Measurements from ENCODE around the gene PCBD2. TPM values are rescaled to one million over a fixed set of nuclear protein-coding genes. Genes with fewer than 3 reads are reported as not detected.
"Not testable (repeated sequence)": the region's sequence is repeated elsewhere in the genome, so short reads cannot be mapped to it uniquely, and the experiment has no call there.

Gene PCBD2
- total RNA-seq, 1 experiment from 2014 or later: 10.9 TPM

GRCh38 chr5:134906811-134907210 is 1.9 kb downstream of the PCBD2 start:
- H3K4me3 ChIP-seq (replicated peaks in 1 of 2; ENCODE audit: low read depth in 1 of 2, low read length in 2 of 2): peak overlapping the region; percentile 66 to 86
- no peaks in the 10 kb centered on the region for H3K9me2 ChIP-seq (ENCODE audit: insufficient read depth)
- ChIA-PET POLR2A (interaction anchor here (1.1 kb wide), 1 partner anchor 169 kb away, joined by 4 read pairs; the partner anchor contains the start of gene CAMLG), RAD21 (ENCODE audit: low non-redundant PET in 1 of 2, low total read pairs in 2 of 2, uncharacterized antibody in 2 of 2, unreplicated experiment in 2 of 2) (interaction anchor here in 1 of 2 experiments (0.6 kb wide), 1 partner anchor 9 kb away, joined by 3 read pairs; no protein-coding TSS in a partner anchor), CTCF (interaction anchor here (0.6 to 3.2 kb wide), 10 partner anchors 11 to 426 kb away, joined by 3 to 22 read pairs (median 3); partner anchors contain the start of gene CAMLG)
- H3K27me3 ChIP-seq (ENCODE audit: insufficient read depth, low read length): no peaks in the 10 kb centered on the region
- peak overlapping the region; percentile 99 for H3K27ac ChIP-seq (ENCODE audit: low read depth, low read length)
- H3K36me3 ChIP-seq (ENCODE audit: control insufficient read depth in 1 of 2, insufficient read depth in 2 of 2, low read length in 2 of 2): peaks cover 2 to 15% of the 10 kb centered on the region in 2 experiments; a peak in 3 of 4 replicates
- H4K20me1 ChIP-seq (ENCODE audit: insufficient read depth): no peaks in the 10 kb centered on the region
- peak overlapping the region; percentile 97 for H3K9ac ChIP-seq (ENCODE audit: low read length)
- H3K9me3 ChIP-seq (ENCODE audit: control insufficient read depth in 1 of 2, insufficient read depth in 1 of 2, low read depth in 1 of 2, low read length in 2 of 2): no peaks in the 10 kb centered on the region
- BruUV-seq (replicated peaks): no TSS peak
- H3K4me2 ChIP-seq (ENCODE audit: low read length): peak overlapping the region; percentile 96
- ATAC-seq (no peak), DNase-seq (ENCODE audit: low read depth, low spot score) (peak; percentile 6)
- TF ChIP-seq ZBTB33 (IDR thresholded peaks at IDR 0.05; ENCODE audit: extremely low read depth, insufficient replicate concordance, low read length): no peak
- peak; percentile 50 for TF ChIP-seq TCF7L2 (IDR thresholded peaks at IDR 0.05; ENCODE audit: borderline replicate concordance, extremely low read depth, insufficient read depth, insufficient read length)
- no peak for TF ChIP-seq CBX3 (IDR thresholded peaks at IDR 0.05; ENCODE audit: low read depth)
- intact Hi-C loops (cut with micrococcal nuclease): loop anchor here (10.0 kb wide), 1 partner anchor 602 kb away; no protein-coding TSS in a partner anchor
- H3K79me2 ChIP-seq (ENCODE audit: insufficient read depth, low read length): peaks cover 18% of the 10 kb centered on the region
- peaks cover 16 to 32% of the 10 kb centered on the region in 2 experiments for H3K4me1 ChIP-seq (ENCODE audit: control insufficient read depth in 1 of 2, insufficient read depth in 2 of 2, low read length in 2 of 2)
- H2AFZ ChIP-seq (ENCODE audit: low read depth, low read length, poor library complexity, severe bottlenecking): no peak overlapping the region

DNA sequence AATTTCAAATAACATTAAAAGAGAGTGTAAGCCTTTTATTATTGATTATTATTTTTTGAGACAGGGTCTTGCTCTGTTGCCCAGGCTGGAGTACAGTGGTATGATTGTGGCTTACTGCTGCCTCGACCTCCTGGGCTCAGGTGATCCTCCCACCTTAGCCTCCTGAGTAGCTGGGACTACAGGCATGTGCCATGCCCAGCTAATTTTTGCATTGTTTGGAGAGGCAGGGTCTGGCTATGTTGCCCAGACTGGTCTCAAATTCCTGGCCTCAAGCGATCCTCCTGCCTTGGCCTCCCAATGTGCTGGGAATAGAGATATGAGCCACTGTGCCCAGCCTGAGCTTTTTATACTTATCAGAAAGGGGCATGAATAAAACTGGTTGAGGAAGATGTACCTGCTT is 5.8 kb downstream of the PCBD2 start:
- H3K27ac ChIP-seq (ENCODE audit: low read depth, low read length); DNase-seq (ENCODE audit: low read depth, low spot score); H3K9me2 ChIP-seq (ENCODE audit: insufficient read depth); H4K20me1 ChIP-seq (ENCODE audit: insufficient read depth); H3K9me3 ChIP-seq (ENCODE audit: control insufficient read depth in 1 of 2, insufficient read depth in 1 of 2, low read depth in 1 of 2, low read length in 2 of 2); H3K9ac ChIP-seq (ENCODE audit: low read length); H2AFZ ChIP-seq (ENCODE audit: low read depth, low read length, poor library complexity, severe bottlenecking); H3K4me2 ChIP-seq (ENCODE audit: low read length); BruUV-seq (replicated peaks); RAD21 ChIA-PET (ENCODE audit: low non-redundant PET in 1 of 2, low total read pairs in 2 of 2, uncharacterized antibody in 2 of 2, unreplicated experiment in 2 of 2); intact Hi-C loops (cut with micrococcal nuclease); CTCF ChIA-PET; H3K27me3 ChIP-seq (ENCODE audit: insufficient read depth, low read length); ATAC-seq; H3K4me3 ChIP-seq (replicated peaks in 1 of 2; ENCODE audit: low read depth in 1 of 2, low read length in 2 of 2): not testable (repeated sequence)
- POLR2A ChIA-PET: interaction anchor here (0.6 kb wide), 1 partner anchor 48 kb away, joined by 3 read pairs; no protein-coding TSS in a partner anchor
- Histone ChIP-seq H3K36me3 (ENCODE audit: control insufficient read depth in 1 of 2, insufficient read depth in 2 of 2, low read length in 2 of 2) (peaks cover 7 to 27% of the 10 kb centered on the region in 2 experiments), H3K4me1 (ENCODE audit: control insufficient read depth in 1 of 2, insufficient read depth in 2 of 2, low read length in 2 of 2) (peaks cover 10% of the 10 kb centered on the region in 2 experiments), H3K79me2 (ENCODE audit: insufficient read depth, low read length) (peaks cover 25% of the 10 kb centered on the region)

All from HCT116 (cell line).